Smooth muscle cell (in vitro differentiated cells): Measurements from ENCODE around the gene GID4. TPM values are rescaled to one million over a fixed set of nuclear protein-coding genes. Genes with fewer than 3 reads are reported as not detected.
A peak's percentile ranks its signal among the peaks of the same experiment; 100 is the strongest.

ENCODE experiments used
- DNase-seq: peaks from one replicate; lab custom pipeline; 2025; ENCODE audit not compliant: unreplicated experiment; lab: John Stamatoyannopoulos, UW
- H2AFZ ChIP-seq: fragments of 200-600 bp; sonication (generic); 2 replicates; pipeline ENCODE4 v1.6.0; 2016; ENCODE audit warnings: antibody characterized with exemption, low read depth, mild to moderate bottlenecking
- H3F3A ChIP-seq: fragments of 200-600 bp; sonication (generic); 2 replicates; pipeline ENCODE4 v1.6.0; 2017; ENCODE audit warnings: antibody characterized with exemption, low read depth
- H3K27ac ChIP-seq: fragments of 200-600 bp; sonication (generic); 2 replicates; pipeline ENCODE4 v1.5.1; 2016; ENCODE audit warnings: low read depth, mild to moderate bottlenecking
- H3K27me3 ChIP-seq: fragments of 200-600 bp; sonication (generic); 2 replicates; pipeline ENCODE4 v1.6.1; 2016; ENCODE audit warnings: low read depth, mild to moderate bottlenecking
- H3K36me3 ChIP-seq: fragments of 200-600 bp; sonication (generic); 2 replicates; pipeline ENCODE4 v1.5.1; 2016; ENCODE audit warnings: low read depth
- H3K4me1 ChIP-seq: fragments of 200-600 bp; sonication (generic); 2 replicates; pipeline ENCODE4 v1.5.1; 2016; ENCODE audit warnings: low read depth
- H3K4me2 ChIP-seq: fragments of 200-600 bp; sonication (generic); 2 replicates; pipeline ENCODE4 v1.6.0; 2016; ENCODE audit warnings: mild to moderate bottlenecking
- H3K4me3 ChIP-seq: fragments of 200-600 bp; sonication (generic); 2 replicates; pipeline ENCODE4 v1.5.1; 2016; ENCODE audit warnings: mild to moderate bottlenecking
- H3K79me2 ChIP-seq: fragments of 200-600 bp; sonication (generic); 2 replicates; pipeline ENCODE4 v1.6.0; 2016; ENCODE audit warnings: low read depth, mild to moderate bottlenecking
- H3K9ac ChIP-seq: fragments of 200-600 bp; sonication (generic); 2 replicates; pipeline ENCODE4 v1.6.0; 2016; ENCODE audit warnings: low read depth
- H3K9me3 ChIP-seq: fragments of 200-600 bp; sonication (generic); replicated peaks from 2 replicates; pipeline ENCODE4 v1.5.1; 2016; ENCODE audit warnings: low read depth
- H4K20me1 ChIP-seq: fragments of 200-600 bp; sonication (generic); 2 replicates; pipeline ENCODE4 v1.6.0; 2016; ENCODE audit warnings: low read depth
- CTCF ChIP-seq: fragments of 200-600 bp; sonication (generic); IDR thresholded peaks from 2 replicates; pipeline ENCODE4 v1.5.1; 2017; ENCODE audit warnings: borderline replicate concordance, mild to moderate bottlenecking, antibody characterized with exemption; ENCODE audit not compliant: insufficient read depth, poor library complexity, severe bottlenecking
- WGBS: methylation state at CpG from one replicate; pipeline ENCODE4 v1.1.7; 2016; ENCODE audit warnings: low lambda C conversion rate; 5-methylcytosine and 5-hydroxymethylcytosine counted together
- polyA plus RNA-seq: library from polyadenylated mRNA; unstranded; fragments of >200 nt; fragmentation: Nextera tagmentation; extraction: Ambion mirVana; gene quantifications from 2 replicates; pipeline ENCODE4 v1.2.1, GENCODE V29; 2016
- total RNA-seq: library from RNA; depleted of rRNA; stranded (reverse); fragments of >200 nt; gene quantifications from 2 replicates; pipeline ENCODE4 v1.2.3, GENCODE V29; 2014

Gene GID4
- total and polyA plus RNA-seq, 2 experiments from 2014 or later: 6.1 to 7.7 TPM

GRCh38 chr17:18033442-18034099 is 5.6 kb upstream of the GID4 start:
- DNase-seq: no peak
- TF ChIP-seq CTCF: peak; percentile 62
- 36% methylated on average over 5 of the region's 5 CpGs for WGBS
- Histone ChIP-seq H3K4me2 (no peak overlapping the region), H3K4me1 (peaks cover 5% of the 10 kb centered on the region), H2AFZ (no peak overlapping the region), H3K27me3 (no peaks in the 10 kb centered on the region), H3F3A (no peaks in the 10 kb centered on the region), H3K27ac (no peak overlapping the region), H3K9me3 (no peaks in the 10 kb centered on the region), H3K4me3 (no peak overlapping the region), H3K79me2 (peaks cover 31% of the 10 kb centered on the region), H3K36me3 (no peaks in the 10 kb centered on the region), H4K20me1 (peaks cover 10% of the 10 kb centered on the region), H3K9ac (no peak overlapping the region)

- Histone ChIP-seq H3K4me2 (no peak overlapping the region), H3K9ac (no peak overlapping the region), H3K4me3 (no peak overlapping the region), H4K20me1 (peaks cover 10% of the 10 kb centered on the region), H3F3A (no peaks in the 10 kb centered on the region), H3K27ac (no peak overlapping the region), H3K9me3 (no peaks in the 10 kb centered on the region), H3K79me2 (peaks cover 40% of the 10 kb centered on the region), H3K4me1 (peaks cover 12% of the 10 kb centered on the region), H2AFZ (no peak overlapping the region), H3K36me3 (no peaks in the 10 kb centered on the region), H3K27me3 (no peaks in the 10 kb centered on the region)
- no peak for TF ChIP-seq CTCF
- WGBS: 85% methylated on average over 2 of the region's 2 CpGs
- DNase-seq: no peak
Measured at GRCh38 chr17:18035704-18036103, 3.5 kb upstream of the GID4 start.

- no peak overlapping the region for H3K9ac ChIP-seq
- no peak overlapping the region for H2AFZ ChIP-seq
- DNase-seq: no peak
- WGBS: 93% methylated on average over 6 of the region's 6 CpGs
- H3F3A ChIP-seq: no peaks in the 10 kb centered on the region
- TF ChIP-seq CTCF: no peak
- H3K9me3 ChIP-seq: no peaks in the 10 kb centered on the region
- H3K4me1 ChIP-seq: peaks cover 14% of the 10 kb centered on the region
- H3K27ac ChIP-seq: no peak overlapping the region
- H3K27me3 ChIP-seq: no peaks in the 10 kb centered on the region
- H3K4me2 ChIP-seq: peak overlapping the region; percentile 95
- peaks cover 49% of the 10 kb centered on the region for H3K79me2 ChIP-seq
- H4K20me1 ChIP-seq: peaks cover 14% of the 10 kb centered on the region
- H3K4me3 ChIP-seq: no peak overlapping the region
- no peaks in the 10 kb centered on the region for H3K36me3 ChIP-seq
Measured at GRCh38 chr17:18037486-18037885, 1.7 kb upstream of the GID4 start.
